GM08714 (cell line): ENCODE data around the gene ZNF664.

Experiments
- H3K4me3 ChIP-seq: fragments of 200-500 bp; sonication (Bioruptor generic); 2 replicates; pipeline ENCODE4 v1.5.1; 2014; ENCODE audit warnings: mild to moderate bottlenecking, low read length, inconsistent platforms
- ZNF274 ChIP-seq: IDR thresholded peaks from 2 replicates; pipeline ENCODE4 v1.6.1; 2012; ENCODE audit warnings: mild to moderate bottlenecking, low read depth, low read length

Gene ZNF664

DNA sequence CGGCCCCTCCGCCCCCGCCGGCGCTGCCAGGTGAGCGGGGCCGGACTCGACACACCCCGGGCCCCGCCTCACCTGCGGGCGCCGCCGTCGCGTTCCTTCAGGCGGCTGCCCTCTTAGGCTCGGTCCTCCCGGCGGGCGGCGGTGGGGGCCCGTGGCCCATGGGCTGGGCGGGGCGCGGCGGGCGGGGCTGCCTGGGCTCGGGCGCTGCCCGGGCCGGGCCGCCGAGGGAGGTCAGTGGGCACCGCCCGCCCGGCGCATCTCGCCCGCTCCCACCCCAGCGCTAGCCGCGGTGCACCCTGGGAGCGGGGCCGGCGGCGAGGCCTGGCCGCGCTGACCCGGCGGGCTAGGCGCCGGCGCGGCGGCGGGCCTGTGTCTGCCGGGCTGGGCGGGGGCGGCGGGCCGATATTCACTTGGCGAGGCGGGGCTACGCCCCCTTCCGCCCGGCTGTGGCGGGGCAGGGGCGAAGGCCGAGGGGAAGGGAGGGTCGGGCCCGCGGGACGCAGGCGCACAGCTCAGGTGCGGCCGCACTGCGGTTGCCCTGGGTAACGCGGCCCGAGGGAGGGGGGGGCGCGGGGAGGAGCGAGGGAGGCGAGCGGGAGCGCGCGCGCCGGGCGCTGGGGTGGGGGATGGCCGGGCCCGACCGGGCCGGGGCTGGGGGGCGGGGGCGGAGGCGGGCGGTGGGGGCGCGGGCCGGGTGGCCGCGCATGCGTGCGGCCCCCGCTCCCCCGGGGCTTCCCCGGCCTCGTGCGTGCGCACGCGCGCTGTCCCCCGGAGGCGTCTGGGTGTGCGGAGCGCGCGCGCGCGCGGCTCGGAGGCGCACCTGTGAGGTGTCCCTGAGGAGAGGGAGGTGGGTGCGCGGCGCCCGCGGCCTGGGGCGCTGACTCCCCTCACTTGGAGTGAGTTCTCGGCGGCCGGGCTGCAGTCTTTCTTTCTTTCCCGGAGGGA lies at the start of gene ZNF664, which contains the start of gene CCDC92:
Gene ZNF664 (plus strand): TSS at position 759 of the 945 bp plus-strand sequence. CDS start 38,930 bp downstream, outside the sequence.
Gene CCDC92 (minus strand): TSS at position 375 of the 945 bp plus-strand sequence. CDS start 28,526 bp downstream, outside the sequence.
- no peak for TF ChIP-seq ZNF274
- peak within 1 kb of the TSS; percentile 90 for H3K4me3 ChIP-seq

DNA sequence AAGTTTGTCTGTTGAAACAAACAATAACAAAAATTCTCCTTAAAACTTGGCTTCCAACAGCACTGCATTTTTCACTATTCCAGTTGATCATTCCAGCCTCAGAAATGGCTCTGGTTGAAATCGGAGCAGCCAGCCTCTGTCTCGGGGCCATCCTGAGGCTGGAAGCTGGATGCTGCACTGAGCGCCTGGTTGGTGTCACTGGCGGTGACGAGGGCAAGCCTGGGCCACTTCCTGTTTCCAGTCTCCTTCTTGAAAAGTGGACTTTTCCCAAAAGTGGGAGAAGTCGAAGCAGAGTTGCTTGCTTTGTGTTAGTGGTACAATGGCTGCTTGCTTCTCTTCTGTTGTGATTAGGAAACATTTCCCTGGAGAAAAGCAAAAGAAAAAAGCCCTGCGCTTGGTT lies 49.1 kb upstream of the ZNF664 start:
- no peak overlapping the region for H3K4me3 ChIP-seq
- TF ChIP-seq ZNF274, result no peak

DNA sequence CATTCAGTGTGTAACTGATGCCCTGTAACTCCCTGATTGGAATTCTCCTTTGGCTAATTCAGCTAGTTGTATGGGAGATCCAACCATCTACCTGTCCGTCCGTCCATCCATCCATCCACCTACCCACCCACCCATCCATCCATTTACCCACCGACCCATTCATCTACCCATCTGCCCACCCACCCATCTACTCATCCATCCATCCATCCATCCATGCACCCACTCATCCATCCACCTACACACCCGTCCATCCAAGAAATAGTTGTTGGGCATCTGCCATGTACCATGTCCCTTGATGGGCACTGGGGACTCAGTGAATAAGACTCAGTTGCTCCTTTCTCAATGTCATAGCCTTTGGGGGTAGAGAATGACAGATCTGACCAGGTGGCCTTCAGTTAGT lies 48.5 kb upstream of the ZNF664 start:
- TF ChIP-seq ZNF274, result no peak
- no peak overlapping the region for H3K4me3 ChIP-seq

DNA sequence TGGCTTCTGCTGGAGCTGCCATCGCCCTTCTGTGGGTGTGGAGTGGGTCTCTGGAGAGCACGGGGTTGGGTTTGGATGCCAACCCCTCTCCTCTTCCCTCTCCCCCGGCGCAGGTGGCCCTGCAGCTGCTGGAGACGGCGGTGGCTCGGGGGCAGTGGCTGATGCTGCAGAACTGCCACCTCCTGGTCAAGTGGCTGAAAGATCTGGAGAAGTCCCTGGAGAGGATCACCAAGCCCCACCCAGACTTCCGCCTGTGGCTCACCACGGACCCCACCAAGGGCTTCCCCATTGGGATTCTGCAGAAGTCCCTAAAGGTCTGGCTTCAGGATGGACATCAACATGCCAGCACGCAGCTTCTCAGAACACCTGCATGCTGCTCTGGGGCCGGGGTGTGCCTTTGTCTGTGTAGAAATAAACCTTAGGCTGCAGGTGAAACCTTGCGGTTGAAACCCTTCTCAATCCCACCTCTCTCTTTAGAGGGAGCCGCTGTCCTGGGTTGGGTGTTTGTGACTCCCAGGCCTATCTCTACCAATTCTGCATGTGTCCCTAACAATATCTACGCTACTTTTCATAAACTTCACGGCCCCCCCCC lies 44.6 kb upstream of the ZNF664 start:
- no peak for TF ChIP-seq ZNF274
- no peak overlapping the region for H3K4me3 ChIP-seq

DNA sequence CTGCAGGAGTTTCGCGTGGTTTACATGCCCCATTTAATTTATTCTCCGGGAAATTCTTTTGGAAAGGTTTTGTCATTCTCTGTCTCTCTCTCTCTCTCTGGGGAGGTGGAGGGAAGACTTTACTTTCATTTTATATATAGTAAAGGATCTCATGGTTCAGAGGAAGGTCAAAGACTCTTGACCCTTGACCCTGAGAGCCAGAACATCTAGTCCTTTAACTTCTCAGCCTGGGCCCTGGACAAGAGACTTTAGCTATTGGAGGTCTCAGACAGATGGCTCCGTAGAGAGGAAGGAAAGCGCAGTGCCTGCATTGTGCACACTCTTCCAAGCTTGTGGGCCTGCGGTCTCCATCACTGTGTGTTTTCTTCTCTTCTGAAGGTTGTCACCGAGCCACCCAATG lies 44.1 kb upstream of the ZNF664 start:
- no peak for TF ChIP-seq ZNF274
- no peak overlapping the region for H3K4me3 ChIP-seq

DNA sequence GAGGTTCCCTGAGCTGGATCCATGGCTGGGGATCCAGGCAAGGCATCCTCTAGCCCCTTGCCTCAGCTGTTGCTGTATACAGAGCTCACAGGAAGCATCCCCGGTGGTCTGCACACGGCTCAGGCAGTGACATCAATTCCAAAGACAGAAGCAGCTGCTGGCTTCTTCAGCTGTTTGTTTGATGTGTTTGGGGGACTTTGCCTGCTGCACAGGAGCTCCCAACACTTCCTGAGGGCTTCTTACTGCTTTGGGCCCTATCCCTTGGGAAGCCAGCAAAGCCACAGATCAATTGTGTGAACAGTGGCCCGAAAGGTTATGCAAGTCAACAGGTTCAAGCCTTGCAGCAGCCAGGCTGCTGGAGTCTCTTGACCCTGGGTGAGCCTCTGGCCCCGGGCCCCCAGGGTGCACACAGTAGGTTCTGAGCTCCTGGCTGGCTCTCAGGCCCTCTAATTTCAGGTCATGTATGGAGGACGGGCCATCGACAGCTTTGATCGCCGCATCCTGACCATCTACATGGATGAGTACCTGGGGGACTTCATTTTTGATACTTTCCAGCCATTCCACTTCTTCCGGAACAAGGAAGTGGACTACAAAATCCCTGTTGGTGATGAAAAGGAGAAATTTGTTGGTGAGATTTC lies 43.0 kb upstream of the ZNF664 start:
- TF ChIP-seq ZNF274, result no peak
- H3K4me3 ChIP-seq, result no peak overlapping the region

DNA sequence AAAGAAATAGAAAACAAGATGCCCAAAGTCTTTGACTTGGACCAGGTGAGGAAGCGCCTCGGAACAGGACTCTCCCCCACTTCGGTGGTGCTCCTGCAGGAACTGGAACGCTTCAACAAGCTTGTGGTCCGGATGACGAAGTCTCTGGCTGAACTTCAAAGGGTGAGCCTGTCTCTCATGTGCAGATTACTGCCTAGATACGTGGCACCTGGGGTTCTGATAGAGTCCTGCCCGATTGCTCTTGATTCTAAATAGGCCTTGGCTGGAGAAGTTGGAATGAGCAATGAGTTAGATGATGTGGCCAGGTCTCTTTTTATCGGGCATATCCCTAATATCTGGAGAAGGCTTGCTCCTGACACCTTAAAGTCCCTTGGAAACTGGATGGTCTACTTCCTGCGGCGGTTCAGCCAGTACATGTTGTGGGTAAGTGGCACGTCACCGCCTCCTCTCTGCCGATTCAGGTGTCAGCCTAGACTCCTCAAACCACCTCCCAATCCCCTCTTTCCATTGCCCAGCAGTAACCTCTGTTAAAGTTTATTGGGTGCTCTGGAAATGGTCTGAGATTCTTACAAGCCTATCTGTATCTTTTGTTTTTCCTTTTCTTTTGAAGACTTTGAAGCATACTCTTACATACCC lies 41.2 kb upstream of the ZNF664 start:
- H3K4me3 ChIP-seq, result no peak overlapping the region
- no peak for TF ChIP-seq ZNF274

DNA sequence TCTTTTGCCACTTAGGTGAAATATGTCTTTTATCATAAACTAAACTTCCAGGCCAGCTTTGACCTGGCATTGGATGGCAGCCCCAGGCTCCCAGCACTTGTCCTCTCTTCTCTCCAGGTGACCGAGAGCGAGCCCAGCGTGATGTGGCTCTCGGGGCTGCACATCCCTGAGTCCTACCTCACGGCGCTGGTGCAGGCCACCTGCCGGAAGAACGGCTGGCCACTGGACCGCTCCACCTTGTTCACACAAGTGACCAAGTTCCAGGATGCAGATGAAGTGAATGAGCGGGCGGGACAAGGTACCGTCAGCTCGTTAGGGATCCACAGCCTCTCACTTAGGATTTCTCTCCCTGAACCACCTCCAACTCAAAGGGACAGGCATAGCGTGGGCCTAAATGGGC lies 39.8 kb upstream of the ZNF664 start:
- no peak overlapping the region for H3K4me3 ChIP-seq
- TF ChIP-seq ZNF274, result no peak

DNA sequence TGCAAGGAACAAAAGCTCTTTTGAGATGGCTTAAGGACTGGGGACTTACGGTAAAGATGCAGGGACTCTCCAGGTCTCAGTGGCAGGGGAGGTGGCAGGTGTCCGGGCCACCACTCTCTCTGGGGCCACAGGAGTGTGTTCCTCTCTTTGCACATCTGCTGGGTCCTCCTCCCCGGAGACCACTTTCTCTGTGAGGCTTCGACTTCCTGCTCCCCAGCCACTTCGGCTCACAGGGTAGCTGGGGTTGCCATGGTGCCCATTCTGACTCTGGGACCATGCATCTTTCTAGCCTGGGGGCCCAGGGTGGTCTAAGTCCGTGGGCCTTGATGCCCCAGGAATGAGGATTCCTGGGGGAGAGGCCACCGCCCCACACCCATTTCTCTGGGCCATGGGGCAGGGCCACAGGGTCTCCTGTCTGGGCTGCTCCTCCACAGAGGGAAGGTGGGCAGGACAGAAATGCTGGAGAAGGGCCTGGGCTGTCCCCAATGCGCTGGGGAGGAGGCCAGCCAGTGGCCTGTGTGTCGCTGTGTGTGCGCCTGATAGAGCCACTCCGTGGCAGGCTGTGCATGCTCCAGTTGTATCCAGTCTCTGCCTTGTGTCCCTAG lies 38.9 kb upstream of the ZNF664 start:
- no peak for TF ChIP-seq ZNF274
- no peak overlapping the region for H3K4me3 ChIP-seq

DNA sequence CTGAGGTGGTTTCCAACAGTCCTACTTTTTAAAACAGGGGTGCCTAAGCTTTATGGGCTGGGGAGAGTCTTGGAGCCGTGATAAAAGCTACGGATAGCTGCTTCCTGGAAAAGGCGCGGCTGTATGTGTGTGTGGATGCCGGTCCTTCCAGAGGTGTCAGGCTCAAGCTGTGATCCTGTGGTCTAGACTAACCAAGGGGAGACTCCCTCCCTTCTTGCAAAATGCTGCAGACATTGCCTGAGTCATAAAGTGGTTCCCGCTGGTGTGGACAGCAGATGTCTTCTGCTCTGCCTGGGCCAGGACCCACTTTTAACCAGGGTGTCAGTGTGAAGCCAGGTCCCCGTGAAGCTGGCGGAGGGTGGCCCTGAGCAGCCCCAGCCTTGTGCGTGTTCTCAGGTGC lies 38.2 kb upstream of the ZNF664 start:
- H3K4me3 ChIP-seq, result no peak overlapping the region
- TF ChIP-seq ZNF274, result no peak

DNA sequence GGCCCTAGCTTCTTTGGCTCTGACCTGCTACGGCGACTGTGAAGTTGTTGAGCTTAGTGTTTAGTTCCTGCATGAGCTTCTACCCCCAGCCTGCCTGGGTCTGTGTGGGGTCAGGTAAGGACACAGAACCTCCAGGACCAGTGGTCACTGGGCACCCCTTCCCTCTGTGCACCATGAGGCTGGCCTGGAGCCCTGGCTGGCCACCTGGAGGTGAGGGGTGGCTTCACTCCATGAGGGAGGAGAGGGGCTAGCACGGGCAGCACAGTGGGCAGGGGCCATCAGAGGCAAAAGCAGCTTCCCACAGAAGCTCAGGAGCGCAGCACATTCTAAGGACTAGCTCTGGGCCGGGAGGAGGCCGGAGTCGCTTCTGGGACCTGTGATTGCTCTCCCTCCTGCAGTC lies 37.1 kb upstream of the ZNF664 start:
- no peak for TF ChIP-seq ZNF274
- no peak overlapping the region for H3K4me3 ChIP-seq

DNA sequence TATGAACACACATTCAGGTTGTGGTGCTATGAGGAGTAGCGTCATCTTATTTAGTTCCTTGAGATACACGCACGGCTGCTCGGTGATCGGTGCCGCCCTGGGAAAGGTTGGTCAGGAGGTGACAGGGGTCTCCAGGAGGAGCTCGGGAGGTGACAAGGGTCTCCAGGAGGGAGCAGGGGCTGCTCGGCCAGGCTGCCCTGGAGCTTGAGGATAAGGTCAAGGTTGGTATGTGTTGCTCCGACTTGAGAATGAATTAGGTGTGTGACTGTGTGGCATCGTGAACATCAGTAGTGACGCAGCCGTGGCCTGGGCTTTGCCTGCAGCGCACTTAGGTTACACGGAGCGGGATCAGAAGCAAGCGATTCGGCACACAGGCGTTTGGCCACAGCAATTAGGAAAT lies 36.5 kb upstream of the ZNF664 start:
- no peak for TF ChIP-seq ZNF274

DNA sequence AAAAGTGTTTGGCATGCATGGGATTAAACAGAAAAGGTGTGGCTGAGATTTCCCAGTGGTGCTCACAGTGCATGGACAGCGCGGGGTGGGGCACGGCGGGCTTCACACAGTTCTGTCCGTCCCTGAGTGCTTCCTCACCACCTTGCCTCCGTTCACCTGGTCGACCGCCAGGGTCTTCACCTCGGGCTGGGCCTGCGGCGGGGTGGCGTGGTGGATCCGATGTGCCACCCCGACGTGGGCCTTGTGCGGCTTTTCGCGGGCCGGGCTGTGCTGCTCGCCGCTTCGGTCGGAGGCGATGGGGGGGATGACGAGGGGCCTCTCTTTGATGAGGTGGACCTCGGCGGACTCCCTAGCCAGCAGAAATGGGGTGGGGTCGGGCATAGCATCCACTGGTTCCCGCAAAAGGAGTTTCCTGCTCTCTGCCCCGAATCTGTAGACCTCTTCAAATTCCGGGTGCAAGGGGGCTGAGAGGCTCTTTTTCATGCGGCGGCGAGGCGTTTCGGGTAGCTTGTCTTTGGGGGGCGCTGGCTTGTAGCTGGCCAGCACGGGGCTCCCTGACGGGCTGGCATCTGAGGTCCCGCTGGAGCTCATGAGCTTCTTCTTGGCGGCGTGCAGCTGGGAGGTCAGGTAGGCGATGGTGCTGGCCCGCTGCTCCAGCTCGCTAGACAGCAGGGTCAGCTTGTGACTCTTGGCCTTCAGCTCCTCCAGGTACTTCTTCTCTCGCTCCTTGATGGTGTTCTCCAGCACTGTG lies 35.9 kb upstream of the ZNF664 start:
- H3K4me3 ChIP-seq, result no peak overlapping the region
- TF ChIP-seq ZNF274, result no peak

More for the DNA sequence above, 36.5 kb upstream of the ZNF664 start:
- no peak overlapping the region for H3K4me3 ChIP-seq
